ENCODE results near the gene CCDC154.
"Not testable (repeated sequence)": the region's sequence is repeated elsewhere in the genome, so short reads cannot be mapped to it uniquely, and the experiment has no call there.

CCDC154 gene

DNA sequence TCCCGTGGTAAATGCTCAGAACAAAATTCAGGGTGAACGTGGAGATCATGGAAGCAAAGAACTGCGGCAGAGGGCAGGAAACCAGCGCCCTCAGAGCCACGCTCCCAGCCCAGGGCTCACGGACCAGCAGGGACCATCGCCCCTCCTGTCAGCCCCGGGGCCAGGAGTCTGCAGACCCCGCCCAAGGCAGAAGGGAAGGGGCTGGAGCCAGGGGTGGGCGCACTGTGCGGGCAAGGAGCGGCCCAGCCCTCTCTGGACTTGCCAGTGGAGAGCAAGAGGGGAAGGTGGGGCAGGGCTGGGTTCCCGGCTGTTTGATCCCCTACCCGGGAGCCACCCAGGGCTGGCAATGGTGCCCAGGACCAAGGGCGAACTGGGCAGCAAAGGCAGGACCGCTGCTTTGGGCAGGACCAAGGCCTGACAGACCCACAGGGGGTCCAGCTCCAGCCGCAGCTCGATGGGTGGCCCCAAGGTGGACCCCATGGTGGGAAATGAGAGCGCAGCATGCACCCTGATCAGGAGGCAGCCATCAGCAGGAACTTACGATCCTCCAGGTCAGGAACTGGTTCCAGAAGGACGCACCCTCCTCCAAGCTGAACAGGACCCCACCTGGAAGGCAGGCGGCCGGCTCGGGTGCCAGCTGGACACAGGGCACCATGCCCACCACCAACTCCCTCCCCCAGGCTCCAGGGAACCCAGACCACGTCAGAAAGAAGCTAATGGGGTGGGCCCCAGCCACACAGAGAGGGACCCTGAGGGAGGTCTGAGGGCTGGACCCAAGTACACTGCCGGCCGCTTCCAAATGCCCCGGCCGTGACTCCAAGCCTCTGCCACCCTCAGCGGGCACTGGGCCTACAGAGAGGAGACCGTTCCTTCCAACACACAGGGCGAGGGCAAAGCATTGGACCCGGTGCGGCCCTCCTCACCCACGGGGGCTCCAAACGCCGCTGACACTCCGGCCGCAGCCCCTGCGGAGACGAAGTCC, 11.1 kb upstream of the CCDC154 start:
- DNase-seq (ENCODE audit: low read depth), result no peak

DNA sequence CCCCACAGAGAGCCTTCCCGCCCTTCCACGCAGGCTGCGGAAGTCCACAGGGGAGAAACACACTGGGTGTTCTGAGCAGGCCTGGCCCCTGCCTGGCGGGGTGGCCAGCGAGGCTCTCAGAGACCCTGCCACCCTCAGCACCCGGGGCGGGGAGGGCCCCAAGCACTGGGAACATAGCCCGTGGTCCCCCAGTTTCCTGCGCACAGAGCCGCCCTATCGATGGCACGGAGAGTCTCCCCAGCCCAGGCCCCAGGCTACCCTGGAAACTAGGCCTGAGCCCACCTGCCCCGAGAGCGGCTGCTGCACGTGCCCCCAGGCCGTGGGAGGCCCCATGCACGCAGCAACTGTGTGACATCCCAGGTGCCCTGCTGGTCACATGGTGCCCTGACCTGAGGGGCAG, 10.2 kb upstream of the CCDC154 start:
- no peak for DNase-seq (ENCODE audit: low read depth)

DNA sequence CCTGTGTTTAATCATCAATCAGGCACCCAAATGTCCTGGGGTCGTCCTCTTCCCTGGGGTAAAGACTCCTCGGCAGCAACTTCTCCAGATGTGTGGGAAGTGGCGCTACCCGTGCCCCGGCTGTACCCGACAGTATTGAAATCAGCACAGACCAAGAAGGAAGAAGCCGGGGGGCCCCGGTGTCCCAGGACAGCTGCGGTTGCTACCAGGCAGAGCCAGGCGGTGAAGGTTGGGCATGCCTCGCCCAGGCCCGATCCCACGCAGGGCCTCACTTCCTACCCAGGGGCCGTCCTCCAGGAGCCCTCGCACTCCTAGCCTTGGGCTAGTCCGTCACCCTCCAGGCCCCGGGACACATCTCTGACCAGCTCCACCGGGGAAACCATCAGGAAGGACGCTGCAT, 9.0 kb upstream of the CCDC154 start:
- DNase-seq (ENCODE audit: low read depth), result no peak

DNA sequence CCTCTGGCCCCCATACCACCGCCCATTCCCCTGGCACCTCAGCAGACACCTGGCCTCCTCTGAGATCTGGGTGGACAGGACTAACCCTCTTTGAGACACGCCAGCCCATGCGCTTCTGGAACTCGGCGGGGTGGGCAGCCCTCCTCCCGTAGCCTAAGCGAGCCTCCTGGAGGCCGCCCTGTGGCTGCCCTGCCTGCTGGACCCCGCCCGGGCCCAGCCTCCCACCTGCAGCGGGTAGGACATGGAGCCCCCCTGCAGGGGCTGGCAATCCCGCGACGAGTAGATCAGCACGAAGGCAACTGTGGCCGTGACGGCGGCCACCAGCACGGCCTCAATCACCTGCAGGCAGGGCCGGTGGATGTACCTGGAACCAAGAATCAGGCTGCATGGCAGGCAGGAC, 8.2 kb upstream of the CCDC154 start:
- DNase-seq (ENCODE audit: low read depth), result no peak

DNA sequence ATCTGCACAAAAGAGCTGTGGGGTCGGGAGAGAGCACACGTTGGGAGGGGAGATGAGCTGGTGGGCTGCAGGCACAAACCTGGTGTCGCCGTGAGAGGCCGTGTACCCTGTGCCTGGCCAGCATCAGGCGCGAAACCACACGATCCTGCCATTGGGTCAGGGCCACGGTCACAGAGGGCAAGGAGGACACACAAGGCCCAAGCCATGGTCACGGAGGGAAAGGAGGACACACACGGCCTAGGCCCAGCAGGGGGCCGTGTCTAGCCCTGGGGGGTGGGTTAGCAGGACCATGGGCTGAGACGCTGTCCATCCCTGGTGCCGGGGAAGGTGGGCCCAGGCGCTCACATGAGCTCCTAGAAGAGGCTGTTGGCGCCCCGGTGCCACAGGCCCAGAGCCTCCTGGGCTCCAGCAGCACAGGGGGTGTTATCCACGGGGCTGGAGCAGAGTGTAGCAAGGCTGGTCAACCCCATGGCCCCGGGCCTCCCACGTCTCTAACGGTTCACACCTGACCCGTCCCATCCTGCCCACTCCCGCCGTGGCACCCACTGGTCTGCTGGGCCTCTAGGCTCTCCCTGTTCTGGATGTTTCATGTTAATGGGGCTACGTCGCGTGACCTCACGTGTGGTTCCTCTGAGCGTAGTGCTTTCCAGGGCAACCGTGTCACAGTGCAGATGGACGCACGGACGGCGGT, 7.5 kb upstream of the CCDC154 start:
- no peak for DNase-seq (ENCODE audit: low read depth)

DNA sequence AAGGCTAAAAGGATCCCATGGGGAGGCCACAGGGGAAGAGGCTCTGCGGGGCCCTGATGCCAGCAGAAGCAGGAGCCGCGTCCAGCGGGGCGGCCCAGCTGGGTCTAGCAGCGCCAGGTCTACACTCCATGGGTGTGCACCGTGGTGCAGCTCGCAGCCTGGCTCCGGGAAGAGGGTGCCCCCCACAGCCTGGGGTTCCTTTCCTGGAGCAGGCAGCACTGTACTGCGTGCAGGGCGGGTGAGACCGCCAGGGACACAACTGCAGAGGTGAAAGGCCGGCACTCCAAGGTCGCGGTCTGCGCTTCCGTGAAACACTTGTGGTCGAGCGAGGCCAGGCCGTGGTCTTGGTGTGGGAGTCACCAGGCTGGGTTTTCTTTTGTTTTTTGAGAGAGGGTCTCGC, 6.5 kb upstream of the CCDC154 start:
- DNase-seq (ENCODE audit: low read depth), result no peak

DNA sequence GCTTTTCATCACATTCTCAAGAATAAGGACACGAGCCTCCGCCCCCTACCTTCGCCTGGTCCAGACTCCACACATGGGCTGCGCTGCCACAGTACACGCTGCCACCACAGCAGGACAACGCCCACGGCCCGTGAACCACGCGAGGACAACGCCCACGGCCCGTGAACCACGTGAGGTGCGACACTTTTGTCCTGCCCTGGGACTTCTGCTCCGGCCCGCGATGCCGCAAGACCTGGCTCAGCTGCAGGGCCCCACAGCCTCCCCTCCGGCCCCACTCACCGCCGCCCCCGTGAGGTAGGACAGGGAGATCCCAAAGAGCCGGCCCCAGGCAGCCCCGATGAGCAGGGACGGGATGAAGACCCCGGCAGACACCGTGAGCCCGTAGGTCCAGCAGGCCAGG, 5.9 kb upstream of the CCDC154 start:
- DNase-seq (ENCODE audit: low read depth), result no peak

DNA sequence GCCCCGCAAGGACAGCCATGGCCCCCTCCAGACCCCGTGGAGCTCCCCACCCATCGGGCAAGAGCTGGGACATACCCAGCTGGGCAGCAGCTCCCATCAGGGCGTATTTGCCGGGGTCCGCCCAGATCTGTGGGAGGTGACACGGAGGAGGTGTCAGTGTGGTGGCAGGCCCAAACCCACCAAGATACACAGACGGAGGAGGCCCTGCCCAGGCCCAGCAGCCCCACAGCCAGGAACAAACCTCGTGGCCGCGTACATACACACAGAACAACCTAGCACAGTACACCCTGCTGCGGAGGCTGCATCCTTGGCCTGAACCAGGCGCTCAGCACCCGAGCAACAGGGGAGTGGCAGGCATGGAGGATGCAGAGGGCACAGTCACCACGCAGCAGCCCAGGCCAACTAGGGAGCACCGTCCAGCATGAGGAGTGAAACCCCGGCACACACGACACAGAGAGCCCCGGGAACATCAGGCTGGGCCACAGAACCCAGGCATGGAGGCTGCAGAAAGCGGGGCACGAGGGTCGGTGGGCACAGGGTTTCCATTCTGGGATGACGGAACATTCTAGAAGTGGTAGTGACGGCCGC, 4.9 kb upstream of the CCDC154 start:
- DNase-seq (ENCODE audit: low read depth), result no peak

DNA sequence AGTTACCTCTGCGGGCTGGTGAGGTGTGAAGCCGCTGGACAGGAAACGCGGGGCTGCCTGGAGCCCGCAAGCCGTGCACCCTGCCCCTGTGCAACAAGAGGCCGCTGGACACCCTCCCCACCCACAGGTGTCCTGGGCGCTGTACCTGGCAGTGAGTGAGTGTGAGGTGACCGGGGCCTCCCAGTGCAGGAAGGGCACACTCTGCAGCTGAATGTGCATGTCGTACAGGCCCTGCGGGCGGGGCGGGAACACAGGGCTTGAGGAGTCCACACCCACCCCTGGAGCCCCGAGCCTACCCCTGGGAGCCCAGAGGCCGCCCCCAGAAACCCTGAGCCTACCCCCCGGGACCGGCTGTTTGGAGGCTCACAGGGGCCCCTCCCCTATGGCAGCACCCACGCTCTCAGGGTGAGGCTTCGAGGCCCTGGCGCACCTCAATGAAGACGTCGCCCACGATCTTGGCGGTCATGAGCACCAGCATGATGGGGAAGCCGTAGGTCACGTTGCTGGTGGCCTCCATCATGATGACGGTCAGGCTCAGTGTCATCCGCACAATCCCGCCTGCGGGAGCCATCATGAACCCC, 4.3 kb upstream of the CCDC154 start:
- DNase-seq (ENCODE audit: low read depth), result no peak

DNA sequence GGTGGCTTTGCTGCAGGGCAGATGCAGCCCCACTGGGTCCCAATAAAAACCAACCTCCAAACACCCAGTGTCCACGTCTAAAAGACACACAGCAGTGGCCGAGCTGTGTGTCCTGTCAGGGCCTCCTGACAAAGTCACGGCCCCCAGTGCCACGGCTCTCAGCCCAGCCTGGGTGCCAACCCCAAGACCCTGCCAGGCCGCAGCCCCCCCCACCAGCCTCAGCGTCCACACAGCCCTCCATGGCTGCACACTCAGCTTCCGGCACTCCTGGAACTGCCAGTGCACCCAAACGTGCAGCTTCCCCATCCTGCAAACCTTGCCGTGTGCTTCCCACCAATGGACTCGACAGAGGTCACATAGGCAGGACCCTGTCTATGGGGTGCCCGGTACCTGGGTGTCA, 3.6 kb upstream of the CCDC154 start:
- DNase-seq (ENCODE audit: low read depth), result no peak

DNA sequence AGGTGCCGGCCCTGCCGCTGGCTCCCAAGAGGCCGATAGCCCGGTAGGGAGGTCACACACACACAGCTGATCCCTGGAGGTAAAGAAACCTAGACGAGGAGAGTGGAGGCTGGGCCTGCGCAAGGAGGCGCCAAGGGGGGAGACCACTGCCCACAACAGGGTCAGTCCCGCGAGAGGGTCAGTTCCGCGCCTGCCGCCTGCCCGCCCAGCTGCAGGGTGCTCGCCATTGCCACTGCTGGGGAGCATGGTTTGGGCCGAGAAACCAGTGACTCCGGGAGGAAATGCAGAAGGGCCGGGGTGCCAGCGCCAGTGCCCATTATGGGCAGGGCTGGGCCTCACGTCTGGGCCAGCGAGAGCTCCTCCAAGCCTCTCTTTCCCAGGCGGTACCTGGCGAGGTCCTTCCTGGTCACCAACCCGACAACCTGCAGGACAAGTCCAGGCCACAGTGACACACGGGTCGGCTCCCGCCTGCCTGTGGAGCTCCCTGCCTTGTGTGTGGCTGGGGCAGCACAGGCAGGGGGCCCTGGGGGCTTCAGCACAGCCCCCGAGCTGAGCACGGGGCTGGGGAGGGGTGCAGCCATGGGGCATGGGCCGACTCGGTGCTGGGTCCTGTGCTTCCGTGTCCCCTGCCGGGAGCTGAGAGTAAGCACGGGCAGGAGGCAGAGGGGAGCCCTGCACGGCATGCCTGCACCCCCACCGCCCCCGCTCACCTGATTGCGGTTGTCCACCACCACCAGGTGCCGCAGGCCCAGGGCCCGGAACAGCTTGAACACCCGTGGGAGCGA, 2.1 kb upstream of the CCDC154 start:
- no peak for DNase-seq (ENCODE audit: low read depth)

DNA sequence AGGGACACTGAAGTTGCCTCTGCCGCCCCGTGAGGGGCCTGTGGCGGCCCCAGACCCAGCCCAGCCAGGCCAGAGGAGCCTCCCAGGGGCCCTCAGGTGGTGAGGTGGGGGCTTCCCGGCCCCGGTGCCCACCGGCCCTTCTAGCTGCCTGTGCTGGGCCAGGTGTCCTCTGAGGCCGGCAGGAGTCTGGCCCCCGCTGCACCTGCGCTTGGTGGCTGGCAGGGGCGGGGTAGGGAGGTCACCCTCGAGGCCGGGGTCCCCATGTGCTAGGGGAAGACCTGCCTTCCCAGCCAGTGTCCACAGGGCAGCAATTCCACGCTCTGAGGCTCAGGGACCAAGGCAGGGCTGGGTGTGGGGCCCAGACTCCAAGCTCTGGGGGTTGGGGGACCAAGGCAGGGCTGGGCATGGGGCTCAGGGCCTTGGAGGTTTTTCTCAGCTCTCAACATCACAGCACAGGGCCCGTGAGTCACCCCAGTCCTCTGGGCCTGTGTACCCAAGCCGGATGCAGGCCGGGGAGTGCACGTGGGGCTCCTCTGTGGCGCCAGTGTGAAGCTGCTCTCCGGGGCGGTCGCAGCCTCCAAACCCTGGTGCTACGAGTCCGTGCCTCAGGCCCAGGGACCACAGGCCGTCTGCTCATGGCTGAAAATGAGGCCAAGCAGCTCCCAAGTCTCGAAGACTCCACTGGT, 1.3 kb upstream of the CCDC154 start:
- DNase-seq (ENCODE audit: low read depth), result no peak

DNA sequence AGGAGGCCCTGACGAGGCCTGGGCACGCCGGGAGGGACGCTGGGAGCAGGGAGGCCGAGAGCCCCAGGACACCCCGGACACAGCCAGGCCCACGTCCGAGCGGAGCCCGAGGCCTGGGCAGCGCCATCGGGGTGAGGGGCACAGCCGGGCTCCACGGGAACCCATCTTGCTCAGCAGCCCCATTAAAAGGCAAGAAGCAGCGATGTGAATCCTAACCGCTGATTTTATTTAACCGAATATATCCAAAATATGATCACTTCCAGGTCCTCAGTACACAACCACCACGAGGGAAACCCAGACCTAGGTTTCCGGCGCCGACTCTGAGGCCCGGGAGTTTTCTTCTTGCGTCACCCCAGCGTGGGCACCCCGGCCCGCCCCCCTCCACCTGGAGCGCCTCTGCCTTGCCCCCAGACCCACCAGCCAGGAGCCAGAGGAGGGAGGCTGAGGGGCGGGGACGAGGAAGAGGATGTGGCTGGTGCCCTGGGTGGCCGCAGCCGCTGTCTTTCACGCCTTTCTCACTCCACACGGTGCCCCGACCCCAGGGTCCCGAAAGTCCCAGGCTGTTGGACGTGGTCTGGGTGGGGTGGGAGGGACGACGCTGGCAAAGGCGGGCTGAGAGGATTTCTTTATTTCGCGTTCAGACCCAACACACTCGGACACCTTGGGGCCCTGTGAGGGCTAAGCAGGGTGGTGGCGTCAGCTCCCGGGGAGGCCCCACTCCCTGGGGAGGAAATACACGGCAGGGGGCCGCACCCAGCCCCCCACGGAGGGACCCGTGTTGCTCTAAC, 568 bp upstream of the CCDC154 start:
- no peak for DNase-seq (ENCODE audit: low read depth)

DNA sequence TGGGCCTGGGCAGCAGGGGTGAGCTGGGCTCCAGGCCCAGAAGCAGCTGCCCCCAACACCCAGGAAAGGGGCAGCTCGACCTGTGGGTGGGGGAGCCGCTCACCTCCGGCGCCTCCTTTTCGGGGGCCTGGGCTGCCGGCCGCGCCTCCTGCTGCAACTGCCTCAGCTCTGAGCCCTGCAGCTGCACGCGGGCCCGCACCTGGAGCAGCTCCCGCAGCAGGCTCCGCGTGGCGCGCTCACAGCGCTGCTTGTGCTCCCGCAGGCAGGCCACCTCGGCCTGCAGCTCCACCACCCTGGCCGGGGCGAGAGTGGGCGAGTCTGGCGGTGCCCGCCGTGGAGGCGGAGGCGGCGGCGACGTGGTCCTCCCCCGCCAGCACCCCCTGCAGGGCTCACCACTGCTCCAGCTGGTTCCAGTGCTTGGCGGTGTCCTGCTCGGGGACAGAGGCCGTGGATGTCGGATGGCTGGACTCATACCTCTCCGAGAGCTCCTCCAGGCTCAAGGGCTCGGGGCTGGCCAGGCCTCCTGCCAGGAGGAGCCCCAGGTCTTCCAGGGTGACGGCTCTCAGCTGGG, 868 bp downstream of the CCDC154 start:
- no peak for DNase-seq (ENCODE audit: low read depth)

DNA sequence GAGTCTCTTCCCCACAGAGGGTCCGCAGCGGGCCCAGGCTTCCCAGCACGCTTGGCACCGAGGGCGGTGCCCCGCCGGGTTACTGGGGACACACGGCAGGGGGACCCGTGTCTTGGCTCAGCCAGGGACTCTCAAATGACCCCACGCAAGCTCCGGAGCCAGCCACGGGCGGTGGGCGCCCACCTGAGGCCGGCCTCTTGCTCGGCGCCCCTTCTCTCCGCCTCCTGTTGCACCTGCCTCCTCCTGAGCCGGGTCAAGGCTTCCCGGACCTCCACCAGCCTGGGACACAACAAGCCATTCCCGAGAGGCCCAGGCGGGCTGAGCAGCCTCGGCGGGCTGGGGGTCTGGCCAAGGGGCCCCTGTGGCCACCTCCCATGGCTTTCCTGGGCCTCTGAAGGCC, 1.7 kb downstream of the CCDC154 start:
- DNase-seq (ENCODE audit: low read depth), result no peak

DNA sequence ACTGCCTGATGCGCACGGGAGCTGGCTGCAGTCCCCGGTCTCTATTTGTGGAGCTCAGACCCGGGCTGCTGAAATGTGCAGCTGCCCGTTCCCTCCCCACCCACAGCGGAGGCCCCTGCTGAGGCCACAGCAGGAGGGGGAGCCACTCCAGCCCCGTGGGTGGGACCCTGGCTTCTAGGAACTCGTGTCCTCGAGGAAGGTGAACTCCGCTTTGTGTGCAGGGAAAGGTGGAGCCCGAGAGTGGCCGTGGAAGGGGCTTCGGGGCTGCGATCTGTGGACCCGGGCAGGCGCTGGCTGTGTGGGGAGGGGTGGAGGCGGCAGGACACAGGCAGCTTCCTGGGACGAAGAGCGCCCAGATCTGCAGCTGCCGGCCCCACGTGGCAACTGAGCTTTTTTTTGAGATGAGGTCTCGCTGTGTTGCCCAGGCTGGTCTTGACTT, 2.9 kb downstream of the CCDC154 start:
- DNase-seq (ENCODE audit: low read depth), result no peak

DNA sequence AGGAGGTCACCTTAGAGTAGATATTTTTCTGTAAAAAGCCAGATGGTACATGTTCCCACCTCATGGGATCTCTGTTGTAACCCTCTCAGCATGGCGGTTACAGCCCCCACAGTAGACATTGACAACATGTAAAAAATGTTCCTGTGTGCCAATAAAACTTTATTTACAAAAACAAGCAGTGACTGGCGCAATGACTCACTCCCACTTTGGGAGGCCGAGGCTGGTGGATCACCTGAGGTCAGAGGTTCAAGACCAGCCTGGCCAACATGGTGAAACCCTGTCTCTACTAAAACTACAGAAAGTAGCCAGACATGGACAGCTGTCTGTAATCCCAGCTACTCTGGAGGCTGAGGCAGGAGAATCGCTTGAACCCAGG, 4.7 kb downstream of the CCDC154 start:
- not testable (repeated sequence) for DNase-seq (ENCODE audit: low read depth)

DNA sequence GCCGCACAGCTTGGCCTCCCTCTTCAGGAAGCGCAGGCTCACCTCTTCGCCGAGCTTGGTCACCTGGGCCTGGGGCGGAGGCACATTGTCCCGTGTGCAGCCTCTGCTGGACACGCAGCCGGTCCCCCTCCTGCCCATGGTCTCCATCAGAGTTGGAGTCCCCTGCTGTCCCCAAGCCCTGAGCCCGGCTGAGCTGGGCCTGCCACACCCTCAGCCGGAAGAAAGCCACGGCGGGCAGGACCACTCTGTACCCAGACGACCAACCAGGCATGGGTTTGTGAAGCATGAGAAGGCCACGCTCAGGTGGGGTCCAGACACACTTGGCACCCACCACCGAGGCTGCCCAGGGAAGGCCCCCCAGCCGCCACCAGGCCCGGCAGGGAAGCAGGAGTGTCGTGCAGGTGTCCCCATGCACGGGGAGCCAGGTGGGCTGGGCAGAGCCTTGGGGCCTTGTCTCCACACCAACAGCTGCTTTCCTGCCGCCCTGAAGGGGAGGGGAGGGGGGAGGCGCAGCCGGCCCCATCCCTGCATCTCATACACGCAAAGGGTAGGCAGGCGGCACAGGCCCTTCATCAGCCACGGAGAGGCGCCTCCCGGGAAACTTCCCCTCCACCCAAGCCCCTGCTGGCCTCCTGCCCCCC, 5.2 kb downstream of the CCDC154 start:
- DNase-seq (ENCODE audit: low read depth), result no peak

DNA sequence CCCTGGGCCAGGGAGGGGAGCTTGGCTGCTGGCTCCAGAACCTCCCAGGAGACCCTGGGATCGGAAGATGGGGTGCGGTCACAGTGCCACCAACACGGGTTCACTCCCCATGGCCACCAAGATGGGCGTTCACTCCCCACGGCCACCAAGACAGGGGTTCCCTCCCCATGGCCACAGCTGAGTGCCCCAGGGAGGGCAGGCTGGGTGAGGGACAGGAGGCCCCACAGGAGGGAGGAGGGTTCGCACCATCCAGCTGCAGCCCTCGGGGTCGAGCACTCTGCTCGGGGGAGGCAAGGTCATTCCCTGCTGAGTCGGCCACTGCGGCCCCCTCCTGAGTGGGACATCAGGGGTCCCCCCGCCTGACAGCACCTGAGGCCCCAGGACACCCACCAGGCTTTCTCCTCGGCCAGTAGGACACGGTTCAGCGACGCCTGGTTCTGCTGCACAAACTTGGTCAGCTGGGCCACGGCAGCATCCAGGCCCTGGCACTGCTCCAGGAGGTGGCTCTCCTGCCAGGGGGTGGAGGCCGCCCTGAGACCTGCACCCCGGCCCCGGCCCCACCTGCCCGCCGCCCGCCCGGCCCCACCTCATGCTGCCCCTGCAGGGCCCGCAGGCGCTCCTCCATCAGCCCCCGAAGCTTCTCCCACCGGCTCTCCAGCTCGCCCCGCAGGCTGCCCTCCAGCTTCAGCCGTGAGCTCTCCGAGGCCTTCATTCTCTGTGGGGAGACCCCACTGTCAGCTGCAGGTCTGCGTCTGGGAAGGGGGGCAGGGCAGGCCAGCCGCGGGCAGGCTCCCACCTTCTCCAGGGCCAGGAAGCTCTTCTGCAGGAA, 5.9 kb downstream of the CCDC154 start:
- no peak for DNase-seq (ENCODE audit: low read depth)

Measured in T-helper 22 cell (primary cell).